SK-N-MC (cell line): ENCODE measurements around the gene KIF3B.

Experiments used
- EZH2 ChIP-seq: fragments of 200-600 bp; sonication (generic); IDR thresholded peaks from one replicate; pipeline ENCODE4 v1.6.1; 2017; ENCODE audit warnings: antibody characterized with exemption
- POLR2AphosphoS5 ChIP-seq: IDR thresholded peaks from 2 replicates; pipeline ENCODE4 v1.6.1; 2012; ENCODE audit warnings: mild to moderate bottlenecking, low read depth, low read length, borderline replicate concordance

GRCh38 chr20:32332614-32333013, 55.2 kb downstream of the KIF3B start:
- TF ChIP-seq EZH2 (no peak), POLR2AphosphoS5 (no peak)
